ENCODE data around the gene PATZ1. TPM values are rescaled to one million over a fixed set of nuclear protein-coding genes. Genes with fewer than 3 reads are reported as not detected.

Gene PATZ1
- total and polyA plus RNA-seq, 2 of the 8 experiments (the other 6 are each of a cell fraction or from before 2014, with no cell fraction given) = 62.1 to 70.9 TPM

DNA sequence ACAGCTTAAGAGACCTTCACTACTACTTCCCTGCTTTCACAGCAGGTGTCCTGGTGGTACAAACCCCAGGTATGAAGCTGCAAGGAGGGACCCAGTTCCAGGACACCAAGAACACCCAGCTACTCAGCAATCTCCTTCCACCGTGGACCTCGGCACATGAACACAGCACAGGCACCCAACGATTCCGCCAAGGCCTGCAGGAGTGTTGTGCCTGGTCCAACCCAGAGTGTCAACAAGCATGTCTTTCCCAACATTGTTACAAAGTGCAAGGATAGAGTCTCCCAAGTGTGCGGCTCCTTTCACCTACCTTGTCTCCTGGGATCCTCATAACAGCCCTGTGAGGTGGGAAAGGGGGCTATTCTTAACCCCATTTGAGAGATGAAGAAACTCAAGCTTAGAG is 11.8 kb downstream of the PATZ1 start (continued):
- TF ChIP-seq, protein P1, sequence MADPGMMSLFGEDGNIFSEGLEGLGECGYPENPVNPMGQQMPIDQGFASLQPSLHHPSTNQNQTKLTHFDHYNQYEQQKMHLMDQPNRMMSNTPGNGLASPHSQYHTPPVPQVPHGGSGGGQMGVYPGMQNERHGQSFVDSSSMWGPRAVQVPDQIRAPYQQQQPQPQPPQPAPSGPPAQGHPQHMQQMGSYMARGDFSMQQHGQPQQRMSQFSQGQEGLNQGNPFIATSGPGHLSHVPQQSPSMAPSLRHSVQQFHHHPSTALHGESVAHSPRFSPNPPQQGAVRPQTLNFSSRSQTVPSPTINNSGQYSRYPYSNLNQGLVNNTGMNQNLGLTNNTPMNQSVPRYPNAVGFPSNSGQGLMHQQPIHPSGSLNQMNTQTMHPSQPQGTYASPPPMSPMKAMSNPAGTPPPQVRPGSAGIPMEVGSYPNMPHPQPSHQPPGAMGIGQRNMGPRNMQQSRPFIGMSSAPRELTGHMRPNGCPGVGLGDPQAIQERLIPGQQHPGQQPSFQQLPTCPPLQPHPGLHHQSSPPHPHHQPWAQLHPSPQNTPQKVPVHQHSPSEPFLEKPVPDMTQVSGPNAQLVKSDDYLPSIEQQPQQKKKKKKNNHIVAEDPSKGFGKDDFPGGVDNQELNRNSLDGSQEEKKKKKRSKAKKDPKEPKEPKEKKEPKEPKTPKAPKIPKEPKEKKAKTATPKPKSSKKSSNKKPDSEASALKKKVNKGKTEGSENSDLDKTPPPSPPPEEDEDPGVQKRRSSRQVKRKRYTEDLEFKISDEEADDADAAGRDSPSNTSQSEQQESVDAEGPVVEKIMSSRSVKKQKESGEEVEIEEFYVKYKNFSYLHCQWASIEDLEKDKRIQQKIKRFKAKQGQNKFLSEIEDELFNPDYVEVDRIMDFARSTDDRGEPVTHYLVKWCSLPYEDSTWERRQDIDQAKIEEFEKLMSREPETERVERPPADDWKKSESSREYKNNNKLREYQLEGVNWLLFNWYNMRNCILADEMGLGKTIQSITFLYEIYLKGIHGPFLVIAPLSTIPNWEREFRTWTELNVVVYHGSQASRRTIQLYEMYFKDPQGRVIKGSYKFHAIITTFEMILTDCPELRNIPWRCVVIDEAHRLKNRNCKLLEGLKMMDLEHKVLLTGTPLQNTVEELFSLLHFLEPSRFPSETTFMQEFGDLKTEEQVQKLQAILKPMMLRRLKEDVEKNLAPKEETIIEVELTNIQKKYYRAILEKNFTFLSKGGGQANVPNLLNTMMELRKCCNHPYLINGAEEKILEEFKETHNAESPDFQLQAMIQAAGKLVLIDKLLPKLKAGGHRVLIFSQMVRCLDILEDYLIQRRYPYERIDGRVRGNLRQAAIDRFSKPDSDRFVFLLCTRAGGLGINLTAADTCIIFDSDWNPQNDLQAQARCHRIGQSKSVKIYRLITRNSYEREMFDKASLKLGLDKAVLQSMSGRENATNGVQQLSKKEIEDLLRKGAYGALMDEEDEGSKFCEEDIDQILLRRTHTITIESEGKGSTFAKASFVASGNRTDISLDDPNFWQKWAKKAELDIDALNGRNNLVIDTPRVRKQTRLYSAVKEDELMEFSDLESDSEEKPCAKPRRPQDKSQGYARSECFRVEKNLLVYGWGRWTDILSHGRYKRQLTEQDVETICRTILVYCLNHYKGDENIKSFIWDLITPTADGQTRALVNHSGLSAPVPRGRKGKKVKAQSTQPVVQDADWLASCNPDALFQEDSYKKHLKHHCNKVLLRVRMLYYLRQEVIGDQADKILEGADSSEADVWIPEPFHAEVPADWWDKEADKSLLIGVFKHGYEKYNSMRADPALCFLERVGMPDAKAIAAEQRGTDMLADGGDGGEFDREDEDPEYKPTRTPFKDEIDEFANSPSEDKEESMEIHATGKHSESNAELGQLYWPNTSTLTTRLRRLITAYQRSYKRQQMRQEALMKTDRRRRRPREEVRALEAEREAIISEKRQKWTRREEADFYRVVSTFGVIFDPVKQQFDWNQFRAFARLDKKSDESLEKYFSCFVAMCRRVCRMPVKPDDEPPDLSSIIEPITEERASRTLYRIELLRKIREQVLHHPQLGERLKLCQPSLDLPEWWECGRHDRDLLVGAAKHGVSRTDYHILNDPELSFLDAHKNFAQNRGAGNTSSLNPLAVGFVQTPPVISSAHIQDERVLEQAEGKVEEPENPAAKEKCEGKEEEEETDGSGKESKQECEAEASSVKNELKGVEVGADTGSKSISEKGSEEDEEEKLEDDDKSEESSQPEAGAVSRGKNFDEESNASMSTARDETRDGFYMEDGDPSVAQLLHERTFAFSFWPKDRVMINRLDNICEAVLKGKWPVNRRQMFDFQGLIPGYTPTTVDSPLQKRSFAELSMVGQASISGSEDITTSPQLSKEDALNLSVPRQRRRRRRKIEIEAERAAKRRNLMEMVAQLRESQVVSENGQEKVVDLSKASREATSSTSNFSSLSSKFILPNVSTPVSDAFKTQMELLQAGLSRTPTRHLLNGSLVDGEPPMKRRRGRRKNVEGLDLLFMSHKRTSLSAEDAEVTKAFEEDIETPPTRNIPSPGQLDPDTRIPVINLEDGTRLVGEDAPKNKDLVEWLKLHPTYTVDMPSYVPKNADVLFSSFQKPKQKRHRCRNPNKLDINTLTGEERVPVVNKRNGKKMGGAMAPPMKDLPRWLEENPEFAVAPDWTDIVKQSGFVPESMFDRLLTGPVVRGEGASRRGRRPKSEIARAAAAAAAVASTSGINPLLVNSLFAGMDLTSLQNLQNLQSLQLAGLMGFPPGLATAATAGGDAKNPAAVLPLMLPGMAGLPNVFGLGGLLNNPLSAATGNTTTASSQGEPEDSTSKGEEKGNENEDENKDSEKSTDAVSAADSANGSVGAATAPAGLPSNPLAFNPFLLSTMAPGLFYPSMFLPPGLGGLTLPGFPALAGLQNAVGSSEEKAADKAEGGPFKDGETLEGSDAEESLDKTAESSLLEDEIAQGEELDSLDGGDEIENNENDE (IDR thresholded peaks at IDR 0.05; ENCODE audit: insufficient replicate concordance, low read length) = no peak
- no peak for TF ChIP-seq NANOG (IDR thresholded peaks at IDR 0.05; ENCODE audit: insufficient read depth, low read depth, low read length, poor library complexity, severe bottlenecking)
- no peak for TF ChIP-seq GTF2F1 (IDR thresholded peaks at IDR 0.05; ENCODE audit: borderline replicate concordance, low read depth, low read length)
- TF ChIP-seq, protein P2, sequence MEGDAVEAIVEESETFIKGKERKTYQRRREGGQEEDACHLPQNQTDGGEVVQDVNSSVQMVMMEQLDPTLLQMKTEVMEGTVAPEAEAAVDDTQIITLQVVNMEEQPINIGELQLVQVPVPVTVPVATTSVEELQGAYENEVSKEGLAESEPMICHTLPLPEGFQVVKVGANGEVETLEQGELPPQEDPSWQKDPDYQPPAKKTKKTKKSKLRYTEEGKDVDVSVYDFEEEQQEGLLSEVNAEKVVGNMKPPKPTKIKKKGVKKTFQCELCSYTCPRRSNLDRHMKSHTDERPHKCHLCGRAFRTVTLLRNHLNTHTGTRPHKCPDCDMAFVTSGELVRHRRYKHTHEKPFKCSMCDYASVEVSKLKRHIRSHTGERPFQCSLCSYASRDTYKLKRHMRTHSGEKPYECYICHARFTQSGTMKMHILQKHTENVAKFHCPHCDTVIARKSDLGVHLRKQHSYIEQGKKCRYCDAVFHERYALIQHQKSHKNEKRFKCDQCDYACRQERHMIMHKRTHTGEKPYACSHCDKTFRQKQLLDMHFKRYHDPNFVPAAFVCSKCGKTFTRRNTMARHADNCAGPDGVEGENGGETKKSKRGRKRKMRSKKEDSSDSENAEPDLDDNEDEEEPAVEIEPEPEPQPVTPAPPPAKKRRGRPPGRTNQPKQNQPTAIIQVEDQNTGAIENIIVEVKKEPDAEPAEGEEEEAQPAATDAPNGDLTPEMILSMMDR (IDR thresholded peaks at IDR 0.05; ENCODE audit: control extremely low read depth in 1 of 3, insufficient read depth in 1 of 3, low read depth in 1 of 3, low read length in 3 of 3) = no peak
- no peak for TF ChIP-seq TEAD4 (IDR thresholded peaks at IDR 0.05; ENCODE audit: low read depth, low read length)
- TF ChIP-seq SP4 (IDR thresholded peaks at IDR 0.05; ENCODE audit: low read length) = no peak
- no peak for TF ChIP-seq MAFK (IDR thresholded peaks at IDR 0.05; ENCODE audit: low read depth, low read length)
- no peak for TF ChIP-seq TBP (IDR thresholded peaks at IDR 0.05; ENCODE audit: low read depth, low read length)
- TF ChIP-seq NRF1 (IDR thresholded peaks at IDR 0.05; ENCODE audit: low read depth, low read length) = no peak
- no peak for TF ChIP-seq KDM5A (IDR thresholded peaks at IDR 0.05; ENCODE audit: low read length)
